Common myeloid progenitor, CD34-positive (primary cell): ENCODE results near the gene ICAM3.
"Not testable (repeated sequence)": the region's sequence is repeated elsewhere in the genome, so short reads cannot be mapped to it uniquely, and the experiment has no call there.

Experiments used
- CTCF ChIA-PET: fragments of 350-600 bp; sonication (Branson Sonifier 250); formaldehyde crosslinking; loops from one replicate; lab custom pipeline; 2021; ENCODE audit warnings: antibody characterized with exemption; lab: Charles Lee
- POLR2A ChIA-PET: fragments of 350-600 bp; sonication (Branson Sonifier 250); formaldehyde crosslinking; loops from one replicate; lab custom pipeline; 2021; ENCODE audit warnings: antibody characterized with exemption; lab: Charles Lee
- DNase-seq, 3 donors: peaks; one replicate each; pipeline versions ENCODE4 v3.0.0 to v3.0.0-alpha.2; 2013
- H3K27ac ChIP-seq, 2 experiments: 1 replicate in 1 of 2; 2 replicates in 1 of 2; pipeline ENCODE4 v1.7.0; 2013; ENCODE audit warnings: inconsistent platforms in 2 of 2, low read length in 2 of 2, mild to moderate bottlenecking in 2 of 2, low read depth in 1 of 2, moderate library complexity in 1 of 2; ENCODE audit not compliant: severe bottlenecking in 2 of 2, insufficient read depth in 1 of 2, poor library complexity in 1 of 2
- H3K27me3 ChIP-seq, 5 experiments: replicated peaks in 2 of 5; 1 replicate in 3 of 5; 2 replicates in 2 of 5; pipeline versions ENCODE4 v1.6.1 to v1.7.0; 2013; ENCODE audit warnings: low read length in 4 of 5, mild to moderate bottlenecking in 2 of 5, moderate library complexity in 2 of 5, inconsistent platforms in 1 of 5; ENCODE audit not compliant: insufficient read depth in 5 of 5, control insufficient read depth in 4 of 5
- H3K36me3 ChIP-seq, 4 experiments: 1 replicate in 2 of 4; 2 replicates in 2 of 4; pipeline versions ENCODE4 v1.6.1 to v1.7.0; 2013; ENCODE audit warnings: low read length in 3 of 4, control low read depth in 1 of 4, mild to moderate bottlenecking in 1 of 4; ENCODE audit not compliant: control insufficient read depth in 4 of 4, insufficient read depth in 4 of 4
- H3K4me1 ChIP-seq, 4 experiments: 1 replicate in 3 of 4; 2 replicates in 1 of 4; pipeline versions ENCODE4 v1.6.1 to v1.7.1; 2013; ENCODE audit warnings: low read length in 3 of 4, mild to moderate bottlenecking in 3 of 4, control low read depth in 1 of 4, inconsistent platforms in 1 of 4, moderate library complexity in 1 of 4; ENCODE audit not compliant: control insufficient read depth in 4 of 4, insufficient read depth in 4 of 4; ENCODE audit errors: control extremely low read depth in 1 of 4
- H3K4me3 ChIP-seq, 7 experiments: 1 replicate in 4 of 7; 2 replicates in 3 of 7; pipeline versions ENCODE4 v1.5.1 to v1.7.0; 2013; ENCODE audit warnings: mild to moderate bottlenecking in 7 of 7, low read length in 6 of 7, moderate library complexity in 6 of 7, inconsistent platforms in 2 of 7, low read depth in 2 of 7, control low read depth in 1 of 7; ENCODE audit not compliant: insufficient read depth in 4 of 7, control insufficient read depth in 1 of 7; ENCODE audit errors: extremely low read depth in 1 of 7
- H3K9me3 ChIP-seq, 5 experiments: 1 replicate in 4 of 5; 2 replicates in 1 of 5; pipeline versions ENCODE4 v1.6.1 to v1.7.1; 2013; ENCODE audit warnings: low read length in 4 of 5, mild to moderate bottlenecking in 2 of 5, inconsistent platforms in 1 of 5, low read depth in 1 of 5, moderate library complexity in 1 of 5; ENCODE audit not compliant: control insufficient read depth in 4 of 5, insufficient read depth in 2 of 5; ENCODE audit errors: control extremely low read depth in 1 of 5
- WGBS: methylation state at CpG from one replicate; pipeline ENCODE4 v1.1.5; 2013; ENCODE audit not compliant: insufficient coverage; 5-methylcytosine and 5-hydroxymethylcytosine counted together

Gene ICAM3

DNA sequence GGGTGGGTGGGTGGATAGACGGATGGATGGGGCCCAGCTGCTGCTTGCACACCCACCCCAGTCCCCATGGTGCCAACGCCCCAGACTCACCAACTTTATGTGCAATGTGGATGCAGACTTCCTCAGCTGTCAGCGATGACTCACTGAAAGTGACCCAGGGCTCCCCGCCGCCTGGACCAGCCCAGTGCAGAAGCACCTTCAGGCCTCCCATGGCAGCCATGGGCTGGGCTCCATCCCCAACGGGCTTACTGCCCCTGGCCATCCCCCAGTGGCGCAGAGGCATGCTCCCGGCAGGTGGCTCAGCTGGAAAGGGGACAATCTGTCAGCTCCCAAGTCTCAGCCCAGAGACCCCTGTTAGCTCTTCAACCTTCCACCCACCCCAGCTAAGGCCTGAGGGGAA lies 38.7 kb upstream of the ICAM3 start:
- ChIA-PET POLR2A (interaction anchor here (0.6 kb wide), 1 partner anchor 17 kb away, joined by 3 read pairs; no protein-coding TSS in a partner anchor), CTCF (interaction anchor here (1.4 to 24.5 kb wide), 2 partner anchors 11 to 115 kb away, joined by 5 to 542 read pairs; partner anchors contain the start of gene ICAM1)
- 95% methylated on average over 4 of the region's 8 CpGs for WGBS
- no peak overlapping the region for H3K27ac ChIP-seq
- DNase-seq = no peak
- no peak overlapping the region for H3K4me3 ChIP-seq
- no peaks in the 10 kb centered on the region for H3K9me3 ChIP-seq
- H3K4me1 ChIP-seq = peaks cover 3 to 13% (median 12%) of the 10 kb centered on the region in 4 experiments
- no peaks in the 10 kb centered on the region for H3K27me3 ChIP-seq
- peaks cover 0 to 25% (median 13%) of the 10 kb centered on the region in 4 experiments for H3K36me3 ChIP-seq

GRCh38 chr19:10377140-10377640 lies 37.8 kb upstream of the ICAM3 start:
- 100% methylated on average over 2 of the region's 2 CpGs for WGBS
- CTCF ChIA-PET, H3K27me3 ChIP-seq, DNase-seq, H3K4me3 ChIP-seq, H3K27ac ChIP-seq, POLR2A ChIA-PET, H3K9me3 ChIP-seq: not testable (repeated sequence)
- peaks cover 3 to 13% (median 12%) of the 10 kb centered on the region in 4 experiments for H3K4me1 ChIP-seq
- peaks cover 0 to 25% (median 13%) of the 10 kb centered on the region in 4 experiments for H3K36me3 ChIP-seq

DNA sequence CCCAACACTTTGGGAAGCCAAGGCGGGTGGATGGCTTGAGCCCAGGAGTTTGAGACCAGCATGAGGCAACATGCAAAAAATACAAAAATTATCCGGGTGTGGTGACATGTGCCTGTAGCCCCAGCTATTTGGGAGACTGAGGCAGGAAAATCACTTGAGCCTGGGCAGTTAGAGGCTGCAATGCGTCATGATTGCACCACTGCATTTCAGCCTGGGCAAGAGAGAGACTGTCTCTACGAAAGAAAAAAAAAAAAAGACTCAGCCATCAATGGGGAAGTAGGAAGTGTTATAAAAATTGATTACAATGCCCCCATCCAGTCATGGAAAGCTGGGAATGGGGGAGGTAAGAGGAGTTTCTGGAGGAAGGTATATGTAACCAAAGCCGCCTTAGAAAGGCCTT lies 35.5 kb upstream of the ICAM3 start:
- no peak overlapping the region for H3K27ac ChIP-seq
- ChIA-PET POLR2A (interaction anchor here (0.7 kb wide), 1 partner anchor 54 kb away, joined by 3 read pairs; no protein-coding TSS in a partner anchor), CTCF (interaction anchor here (0.7 to 1.4 kb wide), 4 partner anchors 14 to 115 kb away, joined by 3 to 4 read pairs (median 4); no protein-coding TSS in a partner anchor)
- DNase-seq = no peak
- peaks cover 2 to 37% (median 16%) of the 10 kb centered on the region in 4 experiments for H3K36me3 ChIP-seq
- peaks cover 3 to 6% (median 5%) of the 10 kb centered on the region in 4 experiments for H3K4me1 ChIP-seq
- no peaks in the 10 kb centered on the region for H3K9me3 ChIP-seq
- H3K27me3 ChIP-seq = no peaks in the 10 kb centered on the region
- 95% methylated on average over 4 of the region's 5 CpGs for WGBS
- H3K4me3 ChIP-seq = no peak overlapping the region

GRCh38 chr19:10372690-10373089 lies 33.3 kb upstream of the ICAM3 start:
- DNase-seq = no peak
- Histone ChIP-seq H3K27ac (no peak overlapping the region), H3K36me3 (peaks cover 13 to 51% (median 26%) of the 10 kb centered on the region in 4 experiments), H3K4me3 (no peak overlapping the region), H3K9me3 (peaks cover 0 to 5% (median 0%) of the 10 kb centered on the region in 5 experiments), H3K27me3 (no peaks in the 10 kb centered on the region), H3K4me1 (no peaks in the 10 kb centered on the region)
- 100% methylated on average over 1 of the region's 3 CpGs for WGBS
- POLR2A ChIA-PET = interaction anchor here (0.6 kb wide), 1 partner anchor 87 kb away, joined by 3 read pairs; no protein-coding TSS in a partner anchor
- CTCF ChIA-PET = interaction anchor here (1.3 to 2.5 kb wide), 4 partner anchors 16 to 105 kb away, joined by 3 to 7 read pairs (median 4); no protein-coding TSS in a partner anchor

DNA sequence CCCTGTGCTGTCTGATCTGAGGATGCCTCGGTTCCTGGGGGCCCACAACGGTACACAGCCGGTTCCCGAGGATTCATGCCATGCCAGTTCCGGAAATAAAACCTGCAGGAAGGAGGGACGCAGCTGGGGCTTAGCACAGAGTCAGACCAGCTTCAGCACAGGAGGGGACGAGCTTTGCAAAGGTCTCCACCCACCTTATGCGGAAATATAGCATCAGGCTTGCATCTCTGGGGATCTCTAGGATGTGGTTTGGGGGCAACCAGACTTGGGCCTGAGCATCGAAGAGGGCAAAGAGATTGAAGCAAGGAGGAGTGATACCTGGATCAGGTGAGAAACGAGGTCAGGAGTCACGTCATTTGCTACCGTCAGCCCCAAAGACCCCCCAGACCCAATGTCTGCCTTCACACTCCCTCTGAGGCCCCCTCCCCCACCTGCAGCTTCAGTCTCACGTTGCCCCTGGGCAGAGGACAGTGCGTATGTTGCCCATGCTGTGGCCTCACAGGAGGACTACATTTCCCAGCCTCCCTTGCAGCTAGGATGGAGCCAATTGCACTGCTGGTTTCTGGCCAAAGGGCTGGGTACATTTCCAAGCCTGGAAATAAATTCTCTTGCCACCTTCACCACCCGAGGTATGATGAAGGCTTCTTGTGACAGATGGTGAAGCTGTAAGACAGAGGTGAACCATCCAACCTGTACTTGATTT lies 28.8 kb upstream of the ICAM3 start:
- Histone ChIP-seq H3K4me1 (no peaks in the 10 kb centered on the region), H3K27ac (no peak overlapping the region), H3K4me3 (no peak overlapping the region), H3K36me3 (peaks cover 15 to 73% (median 45%) of the 10 kb centered on the region in 4 experiments), H3K27me3 (no peaks in the 10 kb centered on the region), H3K9me3 (peaks cover 0 to 5% (median 0%) of the 10 kb centered on the region in 5 experiments)
- ChIA-PET POLR2A (interaction anchor here (0.7 kb wide), 1 partner anchor 112 kb away, joined by 4 read pairs; no protein-coding TSS in a partner anchor), CTCF (no interaction called here)
- WGBS = 99% methylated on average over 12 of the region's 15 CpGs
- no peak for DNase-seq

- H3K27me3 ChIP-seq, H3K4me3 ChIP-seq, H3K27ac ChIP-seq, H3K9me3 ChIP-seq, DNase-seq, POLR2A ChIA-PET, H3K4me1 ChIP-seq: not testable (repeated sequence)
- CTCF ChIA-PET = interaction anchor here (0.6 kb wide), 2 partner anchors 79 to 241 kb away, joined by 3 read pairs; no protein-coding TSS in a partner anchor
- peaks cover 15 to 79% (median 49%) of the 10 kb centered on the region in 4 experiments for H3K36me3 ChIP-seq
- whole genome bisulfite sequencing = 100% methylated on average over 4 of the region's 4 CpGs
Measured at GRCh38 chr19:10366950-10367512, 27.6 kb upstream of the ICAM3 start.
